ENCODE results near the gene ARSJ.

The ARSJ gene

DNA sequence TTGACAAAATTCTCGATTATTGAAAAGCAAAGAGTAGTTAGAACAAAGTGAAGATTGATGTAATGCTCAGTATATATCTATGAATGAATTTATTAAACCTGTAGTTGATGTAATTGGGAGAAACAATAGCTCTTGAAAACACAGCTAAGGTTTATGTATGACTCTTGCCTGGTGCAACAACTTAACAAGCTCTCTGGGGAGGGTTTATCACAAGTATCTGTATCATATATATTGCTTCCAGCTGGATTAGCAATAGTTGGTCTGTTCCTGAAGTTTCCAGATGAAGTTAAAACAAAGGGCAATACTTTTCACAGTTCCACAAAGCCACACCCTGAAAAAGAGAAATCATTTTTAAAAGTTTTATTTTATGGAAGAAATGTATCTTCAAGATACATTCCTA is 91.4 kb downstream of the ARSJ start:
- Histone ChIP-seq H3K4me2 (ENCODE audit: low read depth, low read length, poor library complexity, severe bottlenecking) (no peak overlapping the region), H3K27me3 (ENCODE audit: low read length) (no peaks in the 10 kb centered on the region), H3K79me2 (ENCODE audit: insufficient read depth, low read length) (no peaks in the 10 kb centered on the region), H3F3A (ENCODE audit: insufficient read depth) (no peaks in the 10 kb centered on the region), H3K9me3 (ENCODE audit: insufficient read depth, low read length) (no peaks in the 10 kb centered on the region), H3K9me2 (replicated peaks; ENCODE audit: insufficient read depth, low read length) (no peaks in the 10 kb centered on the region), H3K27ac (ENCODE audit: low read depth, low read length) (no peak overlapping the region), H4K20me1 (ENCODE audit: low read depth, low read length) (no peaks in the 10 kb centered on the region), H2AFZ (ENCODE audit: low read depth, low read length, severe bottlenecking) (no peak overlapping the region), H3K4me3 (ENCODE audit: insufficient read depth, low read length, poor library complexity, severe bottlenecking) (no peak overlapping the region), H3K36me3 (ENCODE audit: low read length) (no peaks in the 10 kb centered on the region), H3K9ac (ENCODE audit: low read length) (no peak overlapping the region)
- TF ChIP-seq CTCF (IDR thresholded peaks at IDR 0.05; ENCODE audit: insufficient read depth, low read length, poor library complexity, severe bottlenecking) (no peak), EZH2phosphoT487 (conservative IDR thresholded peaks at IDR 0.05; ENCODE audit: low read length) (no peak)

DNA sequence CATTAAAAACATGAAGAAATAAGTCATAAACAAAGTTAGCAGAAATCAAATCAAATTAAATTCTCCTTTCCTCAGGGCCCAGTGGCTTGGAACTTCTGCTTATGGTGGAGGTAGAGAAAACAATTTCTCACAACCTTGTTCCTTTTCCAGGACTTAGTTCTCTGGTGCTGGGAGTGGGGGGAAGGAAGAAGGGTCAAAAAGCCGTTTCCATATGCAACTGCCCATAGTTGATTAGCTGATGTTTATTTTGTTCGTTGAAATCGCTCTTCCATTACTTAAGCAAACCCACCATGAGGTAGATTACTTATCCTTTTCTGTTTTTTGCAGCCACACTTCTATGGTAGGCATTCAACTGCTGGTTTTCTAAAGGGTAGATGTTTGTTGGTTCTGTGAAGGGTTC is 94.2 kb downstream of the ARSJ start:
- Histone ChIP-seq H3K4me2 (ENCODE audit: low read depth, low read length, poor library complexity, severe bottlenecking) (no peak overlapping the region), H3K36me3 (ENCODE audit: low read length) (no peaks in the 10 kb centered on the region), H4K20me1 (ENCODE audit: low read depth, low read length) (no peaks in the 10 kb centered on the region), H3K9me3 (ENCODE audit: insufficient read depth, low read length) (no peaks in the 10 kb centered on the region), H3K27ac (ENCODE audit: low read depth, low read length) (no peak overlapping the region), H3K9me2 (replicated peaks; ENCODE audit: insufficient read depth, low read length) (no peaks in the 10 kb centered on the region), H3K4me3 (ENCODE audit: insufficient read depth, low read length, poor library complexity, severe bottlenecking) (no peak overlapping the region), H3K27me3 (ENCODE audit: low read length) (no peaks in the 10 kb centered on the region), H3K9ac (ENCODE audit: low read length) (no peak overlapping the region), H2AFZ (ENCODE audit: low read depth, low read length, severe bottlenecking) (no peak overlapping the region), H3K79me2 (ENCODE audit: insufficient read depth, low read length) (no peaks in the 10 kb centered on the region), H3F3A (ENCODE audit: insufficient read depth) (no peaks in the 10 kb centered on the region)
- TF ChIP-seq CTCF (IDR thresholded peaks at IDR 0.05; ENCODE audit: insufficient read depth, low read length, poor library complexity, severe bottlenecking) = no peak
- TF ChIP-seq EZH2phosphoT487 (conservative IDR thresholded peaks at IDR 0.05; ENCODE audit: low read length) = no peak

DNA sequence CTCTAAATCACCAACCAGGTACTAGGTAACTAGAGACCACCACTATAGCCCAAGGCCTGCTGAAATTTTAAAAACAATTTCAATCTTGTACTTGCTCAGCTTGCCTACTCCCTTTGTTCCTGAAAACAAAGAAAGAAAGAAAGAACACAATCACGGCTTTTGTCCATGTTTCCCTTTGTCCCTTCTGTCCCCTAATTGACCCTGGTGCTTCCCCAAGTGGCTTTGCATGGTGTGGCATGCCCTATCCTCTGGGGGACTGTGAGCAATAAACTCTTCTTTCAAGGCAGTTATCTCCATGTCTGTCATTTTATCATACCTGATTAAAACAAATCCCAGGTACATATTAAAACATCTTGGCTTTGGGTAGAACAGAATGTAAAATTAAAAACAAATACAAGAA is 94.8 kb downstream of the ARSJ start:
- no peaks in the 10 kb centered on the region for H3K9me3 ChIP-seq (ENCODE audit: insufficient read depth, low read length)
- TF ChIP-seq EZH2phosphoT487 (conservative IDR thresholded peaks at IDR 0.05; ENCODE audit: low read length) (no peak), CTCF (IDR thresholded peaks at IDR 0.05; ENCODE audit: insufficient read depth, low read length, poor library complexity, severe bottlenecking) (no peak)
- H3K27ac ChIP-seq (ENCODE audit: low read depth, low read length) = no peak overlapping the region
- no peak overlapping the region for H3K4me2 ChIP-seq (ENCODE audit: low read depth, low read length, poor library complexity, severe bottlenecking)
- no peaks in the 10 kb centered on the region for H3K9me2 ChIP-seq (replicated peaks; ENCODE audit: insufficient read depth, low read length)
- no peak overlapping the region for H2AFZ ChIP-seq (ENCODE audit: low read depth, low read length, severe bottlenecking)
- H3K27me3 ChIP-seq (ENCODE audit: low read length) = no peaks in the 10 kb centered on the region
- H3K36me3 ChIP-seq (ENCODE audit: low read length) = no peaks in the 10 kb centered on the region
- H3K9ac ChIP-seq (ENCODE audit: low read length) = no peak overlapping the region
- no peaks in the 10 kb centered on the region for H3K79me2 ChIP-seq (ENCODE audit: insufficient read depth, low read length)
- H4K20me1 ChIP-seq (ENCODE audit: low read depth, low read length) = no peaks in the 10 kb centered on the region
- no peaks in the 10 kb centered on the region for H3F3A ChIP-seq (ENCODE audit: insufficient read depth)
- H3K4me3 ChIP-seq (ENCODE audit: insufficient read depth, low read length, poor library complexity, severe bottlenecking) = no peak overlapping the region

DNA sequence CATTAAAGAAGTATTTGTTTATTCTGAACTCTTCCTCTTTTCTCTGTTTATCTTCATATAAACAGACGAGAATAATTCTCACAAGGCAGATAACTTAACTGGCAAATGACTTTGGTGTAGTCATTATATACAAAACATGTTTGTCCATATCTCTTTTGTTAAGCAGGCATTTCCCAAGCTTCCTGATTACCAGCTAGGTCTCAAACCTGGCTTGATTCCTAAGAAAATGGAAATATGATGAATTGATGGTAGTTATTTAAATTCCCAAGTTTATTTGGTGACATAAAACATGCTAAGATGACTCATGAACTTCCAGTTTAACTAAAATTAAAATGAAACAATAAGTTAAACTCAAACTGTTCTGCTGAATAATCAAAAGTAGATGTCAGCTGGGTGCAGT is 96.8 kb downstream of the ARSJ start:
- TF ChIP-seq EZH2phosphoT487 (conservative IDR thresholded peaks at IDR 0.05; ENCODE audit: low read length) = no peak
- no peak for TF ChIP-seq CTCF (IDR thresholded peaks at IDR 0.05; ENCODE audit: insufficient read depth, low read length, poor library complexity, severe bottlenecking)
- Histone ChIP-seq H4K20me1 (ENCODE audit: low read depth, low read length) (no peaks in the 10 kb centered on the region), H3K27me3 (ENCODE audit: low read length) (no peaks in the 10 kb centered on the region), H3K9ac (ENCODE audit: low read length) (no peak overlapping the region), H3K4me2 (ENCODE audit: low read depth, low read length, poor library complexity, severe bottlenecking) (no peak overlapping the region), H3K9me3 (ENCODE audit: insufficient read depth, low read length) (no peaks in the 10 kb centered on the region), H3K4me3 (ENCODE audit: insufficient read depth, low read length, poor library complexity, severe bottlenecking) (no peak overlapping the region), H3F3A (ENCODE audit: insufficient read depth) (no peaks in the 10 kb centered on the region), H3K27ac (ENCODE audit: low read depth, low read length) (no peak overlapping the region), H3K9me2 (replicated peaks; ENCODE audit: insufficient read depth, low read length) (no peaks in the 10 kb centered on the region), H3K36me3 (ENCODE audit: low read length) (no peaks in the 10 kb centered on the region), H3K79me2 (ENCODE audit: insufficient read depth, low read length) (no peaks in the 10 kb centered on the region), H2AFZ (ENCODE audit: low read depth, low read length, severe bottlenecking) (no peak overlapping the region)
